ENCODE measurements around the gene SCUBE1.

- TF ChIP-seq CTCF (IDR thresholded peaks at IDR 0.05) (no peak), POLR2AphosphoS5 (IDR thresholded peaks at IDR 0.05) (no peak), POLR2A (IDR thresholded peaks at IDR 0.05) (no peak)
Observed at GRCh38 chr22:43277091-43277490, 66.1 kb downstream of the SCUBE1 start.
